ENCODE data around the gene CTBP2.
"Not testable (repeated sequence)": the region's sequence is repeated elsewhere in the genome, so short reads cannot be mapped to it uniquely, and the experiment has no call there.

The CTBP2 gene

DNA sequence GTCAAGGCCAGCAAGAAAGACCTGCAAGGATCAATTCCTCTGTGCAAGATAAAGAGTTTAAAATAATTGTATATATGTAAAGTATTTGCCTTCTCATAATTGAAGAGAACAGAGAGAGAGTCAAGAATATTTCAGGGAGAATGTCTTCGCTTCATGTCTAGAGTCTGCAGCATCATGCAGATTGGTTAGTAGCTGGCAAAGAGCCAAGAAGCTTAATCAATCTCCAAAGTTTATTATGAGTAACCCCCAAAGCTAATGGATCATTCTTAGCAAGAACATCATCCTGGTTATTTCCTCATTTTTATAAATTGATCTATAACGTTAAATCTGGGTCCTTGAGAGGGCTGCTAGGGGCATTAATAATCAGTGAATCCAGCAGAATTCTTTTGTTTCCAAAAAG, 38.9 kb upstream of the CTBP2 start:
- Histone ChIP-seq H3K4me1 (ENCODE audit: control insufficient read depth in 1 of 2, insufficient read depth in 2 of 2, low read length in 2 of 2) (no peaks in the 10 kb centered on the region), H3K9me3 (ENCODE audit: control insufficient read depth in 1 of 2, low read length in 2 of 2) (no peaks in the 10 kb centered on the region)

DNA sequence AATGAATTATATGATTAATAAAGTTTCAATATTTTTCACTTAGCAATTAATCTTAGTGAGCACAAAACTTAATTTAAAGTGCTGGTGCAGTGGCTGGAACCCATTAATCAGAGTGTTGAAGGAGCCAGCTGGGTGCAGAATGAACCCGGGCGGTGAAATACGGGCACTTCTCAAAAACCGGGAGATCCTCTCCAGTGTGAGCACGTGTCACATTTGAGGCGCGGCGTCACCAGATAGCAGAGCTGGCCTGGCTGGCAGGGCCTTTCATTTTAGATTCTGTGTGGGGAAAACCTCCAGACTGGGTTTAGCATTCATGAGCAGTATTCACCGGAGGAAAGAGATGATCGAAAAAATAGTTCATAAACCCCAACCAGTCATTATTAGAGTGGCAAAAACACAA, 34.5 kb upstream of the CTBP2 start:
- Histone ChIP-seq H3K36me3 (ENCODE audit: control insufficient read depth in 1 of 2, insufficient read depth in 2 of 2, low read length in 2 of 2) (no peaks in the 10 kb centered on the region), H3K27me3 (ENCODE audit: low read depth, low read length) (no peaks in the 10 kb centered on the region), H3K4me3 (ENCODE audit: low read depth in 1 of 2, low read length in 2 of 2) (no peak overlapping the region), H3K9me3 (ENCODE audit: control insufficient read depth in 1 of 2, low read length in 2 of 2) (no peaks in the 10 kb centered on the region), H3K27ac (ENCODE audit: low read length) (no peak overlapping the region), H3K4me1 (ENCODE audit: control insufficient read depth in 1 of 2, insufficient read depth in 2 of 2, low read length in 2 of 2) (no peaks in the 10 kb centered on the region)

More for the DNA sequence above, 38.9 kb upstream of the CTBP2 start:
- H3K4me3 ChIP-seq (ENCODE audit: low read depth in 1 of 2, low read length in 2 of 2): no peak overlapping the region
- no peaks in the 10 kb centered on the region for H3K27me3 ChIP-seq (ENCODE audit: low read depth, low read length)
- no peak overlapping the region for H3K27ac ChIP-seq (ENCODE audit: low read length)
- H3K36me3 ChIP-seq (ENCODE audit: control insufficient read depth in 1 of 2, insufficient read depth in 2 of 2, low read length in 2 of 2): no peaks in the 10 kb centered on the region

DNA sequence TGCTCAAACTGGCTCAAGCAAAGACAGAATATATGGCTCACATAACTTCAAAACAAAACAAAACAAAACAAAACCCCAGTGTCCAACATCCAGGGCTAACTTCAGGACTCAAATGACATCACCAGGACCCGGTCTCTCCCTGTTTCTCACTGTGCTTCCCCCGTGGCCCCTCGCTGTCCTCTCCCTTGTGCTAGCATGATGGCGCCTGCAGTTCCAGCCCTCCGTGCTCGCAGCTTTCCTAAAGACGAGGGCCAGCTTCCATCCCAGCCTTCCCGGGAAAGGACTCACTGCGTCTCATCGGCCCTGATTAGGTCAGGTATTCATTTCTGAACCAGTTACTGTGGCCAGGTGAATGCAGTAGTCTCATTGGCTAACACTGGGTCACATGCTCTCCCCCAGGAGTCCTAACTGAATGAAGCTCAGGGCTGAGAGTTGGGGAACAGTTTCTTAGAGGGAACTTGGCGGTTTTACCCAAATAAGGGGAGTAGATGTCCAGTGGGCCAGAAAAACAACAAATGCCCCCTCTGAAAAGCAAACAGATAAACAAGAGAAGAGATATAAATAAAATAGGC, 33.0 kb upstream of the CTBP2 start:
- Histone ChIP-seq H3K4me3 (ENCODE audit: low read depth in 1 of 2, low read length in 2 of 2) (no peak overlapping the region), H3K27ac (ENCODE audit: low read length) (no peak overlapping the region), H3K27me3 (ENCODE audit: low read depth, low read length) (no peaks in the 10 kb centered on the region), H3K9me3 (ENCODE audit: control insufficient read depth in 1 of 2, low read length in 2 of 2) (no peaks in the 10 kb centered on the region), H3K36me3 (ENCODE audit: control insufficient read depth in 1 of 2, insufficient read depth in 2 of 2, low read length in 2 of 2) (no peaks in the 10 kb centered on the region), H3K4me1 (ENCODE audit: control insufficient read depth in 1 of 2, insufficient read depth in 2 of 2, low read length in 2 of 2) (no peaks in the 10 kb centered on the region)

DNA sequence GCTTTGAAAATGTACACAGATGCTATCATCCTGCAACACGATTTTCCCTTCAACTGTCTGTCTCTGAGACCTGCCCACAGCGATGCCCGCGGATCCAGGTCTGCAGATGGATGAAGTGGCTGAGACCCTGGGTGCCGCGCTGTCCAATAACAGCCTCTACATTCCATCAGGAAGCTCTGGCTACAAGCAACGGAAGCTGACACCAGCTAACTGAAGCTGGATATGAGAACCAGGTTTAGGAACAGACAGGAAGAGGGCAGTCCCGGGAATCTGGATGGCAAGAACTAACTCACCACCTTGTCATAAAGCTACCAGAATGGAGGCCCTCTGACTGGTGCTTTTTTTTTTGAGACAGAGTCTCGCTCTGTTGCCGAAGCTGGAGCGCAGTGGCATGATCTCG, 32.3 kb upstream of the CTBP2 start:
- no peaks in the 10 kb centered on the region for H3K9me3 ChIP-seq (ENCODE audit: control insufficient read depth in 1 of 2, low read length in 2 of 2)
- no peaks in the 10 kb centered on the region for H3K4me1 ChIP-seq (ENCODE audit: control insufficient read depth in 1 of 2, insufficient read depth in 2 of 2, low read length in 2 of 2)
- no peak overlapping the region for H3K27ac ChIP-seq (ENCODE audit: low read length)
- no peak overlapping the region for H3K4me3 ChIP-seq (ENCODE audit: low read depth in 1 of 2, low read length in 2 of 2)
- H3K27me3 ChIP-seq (ENCODE audit: low read depth, low read length): no peaks in the 10 kb centered on the region
- no peaks in the 10 kb centered on the region for H3K36me3 ChIP-seq (ENCODE audit: control insufficient read depth in 1 of 2, insufficient read depth in 2 of 2, low read length in 2 of 2)

DNA sequence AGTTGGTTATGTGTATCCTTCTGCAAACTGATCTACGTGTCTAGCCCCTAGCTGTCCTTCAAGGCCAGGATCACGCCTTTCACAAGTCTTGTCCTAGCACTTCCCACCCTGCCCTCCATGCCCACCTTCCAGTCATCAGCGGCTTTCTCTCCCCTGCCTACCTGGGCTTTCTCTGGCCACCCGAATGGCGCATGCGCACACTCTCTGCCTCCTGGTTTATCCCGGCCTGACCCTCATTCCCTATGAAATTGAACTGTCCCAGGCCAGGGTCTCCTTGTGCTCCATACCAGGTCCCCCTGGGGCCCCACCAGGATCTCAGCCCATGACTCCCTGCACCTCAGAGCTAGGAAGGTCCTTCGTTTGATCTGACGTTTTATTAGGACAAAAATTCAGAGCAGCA, 31.6 kb upstream of the CTBP2 start:
- Histone ChIP-seq H3K27ac (ENCODE audit: low read length) (no peak overlapping the region), H3K36me3 (ENCODE audit: control insufficient read depth in 1 of 2, insufficient read depth in 2 of 2, low read length in 2 of 2) (no peaks in the 10 kb centered on the region), H3K4me3 (ENCODE audit: low read depth in 1 of 2, low read length in 2 of 2) (no peak overlapping the region), H3K4me1 (ENCODE audit: control insufficient read depth in 1 of 2, insufficient read depth in 2 of 2, low read length in 2 of 2) (no peaks in the 10 kb centered on the region), H3K9me3 (ENCODE audit: control insufficient read depth in 1 of 2, low read length in 2 of 2) (no peaks in the 10 kb centered on the region), H3K27me3 (ENCODE audit: low read depth, low read length) (no peaks in the 10 kb centered on the region)

DNA sequence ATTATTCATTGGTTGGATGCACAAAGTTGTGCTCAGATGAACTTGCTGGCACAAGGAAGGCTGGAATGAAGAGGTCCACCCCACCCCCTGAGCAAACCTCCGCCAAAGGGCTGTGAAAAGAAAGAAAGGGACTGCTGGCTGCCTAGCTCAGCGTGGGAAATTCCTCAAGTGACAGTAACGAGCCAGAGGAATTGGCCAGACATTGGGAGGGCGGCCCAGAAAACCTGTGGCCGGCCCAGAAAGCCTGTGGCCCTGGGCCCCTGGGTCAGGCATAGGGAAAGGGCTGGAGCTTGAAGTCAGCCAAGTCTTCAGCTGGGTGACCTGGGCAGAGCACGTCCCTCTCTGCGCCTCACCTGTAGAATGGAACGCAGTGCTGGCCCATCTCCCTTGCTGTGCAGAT, 30.6 kb upstream of the CTBP2 start:
- Histone ChIP-seq H3K4me1 (ENCODE audit: control insufficient read depth in 1 of 2, insufficient read depth in 2 of 2, low read length in 2 of 2) (no peaks in the 10 kb centered on the region), H3K36me3 (ENCODE audit: control insufficient read depth in 1 of 2, insufficient read depth in 2 of 2, low read length in 2 of 2) (no peaks in the 10 kb centered on the region), H3K27me3 (ENCODE audit: low read depth, low read length) (no peaks in the 10 kb centered on the region), H3K27ac (ENCODE audit: low read length) (no peak overlapping the region), H3K4me3 (ENCODE audit: low read depth in 1 of 2, low read length in 2 of 2) (no peak overlapping the region), H3K9me3 (ENCODE audit: control insufficient read depth in 1 of 2, low read length in 2 of 2) (no peaks in the 10 kb centered on the region)

DNA sequence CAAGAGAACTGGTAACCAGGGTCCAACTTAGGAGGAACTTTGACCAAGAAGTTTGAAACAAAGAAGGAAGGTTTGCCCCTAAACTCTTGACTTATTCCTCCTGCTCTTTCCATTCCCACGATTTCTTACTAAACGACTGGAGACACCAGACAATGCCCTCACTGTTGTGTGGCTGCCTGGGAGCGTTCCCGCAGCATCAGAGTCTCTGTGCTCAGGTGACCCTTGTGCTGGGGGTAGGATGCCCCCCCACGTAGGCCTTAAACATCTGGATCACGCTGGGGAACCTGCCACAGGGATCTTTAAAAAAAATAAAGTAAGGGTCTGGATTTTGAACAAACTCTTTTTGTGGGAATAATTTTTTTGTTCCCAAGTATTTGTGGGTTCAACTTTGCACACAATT, 30.1 kb upstream of the CTBP2 start:
- no peaks in the 10 kb centered on the region for H3K4me1 ChIP-seq (ENCODE audit: control insufficient read depth in 1 of 2, insufficient read depth in 2 of 2, low read length in 2 of 2)
- H3K27ac ChIP-seq (ENCODE audit: low read length): no peak overlapping the region
- no peaks in the 10 kb centered on the region for H3K9me3 ChIP-seq (ENCODE audit: control insufficient read depth in 1 of 2, low read length in 2 of 2)
- H3K36me3 ChIP-seq (ENCODE audit: control insufficient read depth in 1 of 2, insufficient read depth in 2 of 2, low read length in 2 of 2): no peaks in the 10 kb centered on the region
- H3K27me3 ChIP-seq (ENCODE audit: low read depth, low read length): no peaks in the 10 kb centered on the region
- H3K4me3 ChIP-seq (ENCODE audit: low read depth in 1 of 2, low read length in 2 of 2): no peak overlapping the region

DNA sequence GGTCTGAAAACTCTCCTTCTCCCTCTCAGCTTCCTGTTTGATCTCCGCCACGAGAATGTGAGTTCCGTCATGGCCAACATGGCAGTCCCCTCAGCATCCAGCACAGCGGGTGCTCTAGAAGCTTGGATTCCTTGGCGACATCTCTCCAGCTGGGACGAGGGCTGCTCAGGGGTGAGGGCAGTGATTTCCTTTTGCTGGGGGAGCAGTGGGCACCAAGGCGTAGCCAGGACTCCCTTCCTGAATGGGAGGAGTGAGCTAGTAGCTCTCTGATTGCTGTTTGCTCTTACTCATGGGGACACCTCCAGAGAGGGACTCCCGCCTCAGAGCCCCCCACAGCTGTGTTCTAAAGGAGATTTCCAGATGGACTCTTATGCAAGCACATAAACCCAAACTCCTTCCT, 28.8 kb upstream of the CTBP2 start:
- Histone ChIP-seq H3K4me1 (ENCODE audit: control insufficient read depth in 1 of 2, insufficient read depth in 2 of 2, low read length in 2 of 2) (no peaks in the 10 kb centered on the region), H3K9me3 (ENCODE audit: control insufficient read depth in 1 of 2, low read length in 2 of 2) (no peaks in the 10 kb centered on the region), H3K27ac (ENCODE audit: low read length) (no peak overlapping the region), H3K4me3 (ENCODE audit: low read depth in 1 of 2, low read length in 2 of 2) (no peak overlapping the region), H3K36me3 (ENCODE audit: control insufficient read depth in 1 of 2, insufficient read depth in 2 of 2, low read length in 2 of 2) (no peaks in the 10 kb centered on the region), H3K27me3 (ENCODE audit: low read depth, low read length) (no peaks in the 10 kb centered on the region)

DNA sequence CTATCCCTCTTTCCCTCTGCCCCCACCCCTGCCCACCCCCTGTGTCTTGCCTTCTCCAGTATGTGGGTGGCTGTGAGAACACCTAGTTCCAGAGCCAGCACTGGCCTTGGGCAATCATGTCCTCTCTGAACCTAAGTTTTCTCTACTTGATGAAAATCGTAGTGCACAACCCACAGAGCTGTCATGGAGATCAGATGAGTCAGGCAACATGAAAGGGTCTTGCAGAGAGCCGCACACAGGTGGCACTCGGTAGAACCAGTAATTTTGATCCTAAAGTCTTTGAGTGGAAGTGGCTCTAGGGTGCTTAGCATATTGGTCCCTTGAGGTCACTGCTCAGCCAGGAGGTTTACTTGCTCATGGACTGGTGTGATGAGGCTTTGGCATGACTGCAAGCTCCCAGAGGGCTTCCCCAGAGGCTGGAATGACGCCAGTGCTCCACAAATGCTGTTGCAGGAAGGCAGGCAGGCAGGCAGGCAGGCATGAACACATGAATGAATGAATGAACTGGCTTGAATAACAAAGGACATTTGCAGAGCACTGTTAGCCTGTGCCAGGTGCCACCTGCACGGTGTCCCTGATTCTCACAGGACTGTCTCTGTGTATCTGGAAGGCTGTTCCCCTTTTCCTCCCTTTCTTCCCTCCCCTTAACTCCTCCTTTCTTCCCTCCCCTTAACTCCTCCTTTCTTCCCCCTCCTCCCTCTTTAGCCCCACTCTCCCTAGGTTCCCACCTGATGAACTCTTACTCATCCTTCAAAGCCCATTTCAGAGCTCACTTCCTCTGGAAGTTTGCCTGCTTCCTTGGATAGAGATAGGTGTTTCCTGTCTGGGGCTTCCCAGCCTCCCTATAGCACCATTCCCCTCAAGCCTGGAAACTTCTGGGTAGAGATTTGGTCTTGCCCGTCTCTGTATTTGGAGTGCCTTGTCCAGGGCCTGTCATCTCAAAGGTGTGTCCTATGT, 27.2 kb upstream of the CTBP2 start:
- H3K27me3 ChIP-seq (ENCODE audit: low read depth, low read length): no peaks in the 10 kb centered on the region
- H3K4me3 ChIP-seq (ENCODE audit: low read depth in 1 of 2, low read length in 2 of 2): no peak overlapping the region
- H3K9me3 ChIP-seq (ENCODE audit: control insufficient read depth in 1 of 2, low read length in 2 of 2): no peaks in the 10 kb centered on the region
- no peak overlapping the region for H3K27ac ChIP-seq (ENCODE audit: low read length)
- no peaks in the 10 kb centered on the region for H3K4me1 ChIP-seq (ENCODE audit: control insufficient read depth in 1 of 2, insufficient read depth in 2 of 2, low read length in 2 of 2)
- no peaks in the 10 kb centered on the region for H3K36me3 ChIP-seq (ENCODE audit: control insufficient read depth in 1 of 2, insufficient read depth in 2 of 2, low read length in 2 of 2)

DNA sequence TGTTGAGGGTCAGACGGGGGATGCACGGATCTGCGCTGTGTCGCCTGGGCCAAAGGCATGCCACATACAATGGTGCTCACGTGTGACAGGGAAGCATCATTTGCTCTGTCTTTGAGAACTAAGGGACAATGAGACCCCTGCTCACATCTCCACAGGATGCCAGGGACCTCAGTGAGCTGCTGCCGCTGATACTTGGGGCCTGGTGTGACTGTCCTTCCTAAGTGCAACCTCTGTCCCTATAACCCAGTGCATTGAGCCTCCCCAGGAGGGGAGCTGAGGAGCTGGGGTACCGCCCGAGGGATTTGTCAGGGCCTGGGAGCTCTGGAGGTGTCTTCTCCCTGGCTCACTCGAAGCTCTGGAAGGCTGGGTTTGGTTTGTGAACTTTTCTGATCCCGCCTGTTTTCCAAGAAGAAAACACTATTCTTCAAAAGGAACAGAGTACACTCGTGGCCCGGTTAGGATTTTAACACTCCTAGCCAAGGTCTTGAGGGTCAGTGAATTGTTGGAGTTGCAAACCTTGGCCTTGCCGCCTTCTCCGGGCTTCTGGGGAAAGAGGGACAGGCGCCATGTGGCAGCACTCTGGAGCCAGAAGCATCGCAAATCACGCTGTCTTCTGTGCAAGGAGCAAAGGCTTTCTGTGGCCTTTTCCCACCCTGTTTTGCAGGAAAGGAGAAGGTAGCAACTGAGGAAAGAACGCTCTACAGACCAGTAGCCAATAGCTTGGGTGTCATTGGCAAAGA, 26.2 kb upstream of the CTBP2 start:
- no peaks in the 10 kb centered on the region for H3K4me1 ChIP-seq (ENCODE audit: control insufficient read depth in 1 of 2, insufficient read depth in 2 of 2, low read length in 2 of 2)
- no peak overlapping the region for H3K4me3 ChIP-seq (ENCODE audit: low read depth in 1 of 2, low read length in 2 of 2)
- H3K36me3 ChIP-seq (ENCODE audit: control insufficient read depth in 1 of 2, insufficient read depth in 2 of 2, low read length in 2 of 2): no peaks in the 10 kb centered on the region
- H3K9me3 ChIP-seq (ENCODE audit: control insufficient read depth in 1 of 2, low read length in 2 of 2): no peaks in the 10 kb centered on the region
- H3K27ac ChIP-seq (ENCODE audit: low read length): no peak overlapping the region
- H3K27me3 ChIP-seq (ENCODE audit: low read depth, low read length): no peaks in the 10 kb centered on the region

DNA sequence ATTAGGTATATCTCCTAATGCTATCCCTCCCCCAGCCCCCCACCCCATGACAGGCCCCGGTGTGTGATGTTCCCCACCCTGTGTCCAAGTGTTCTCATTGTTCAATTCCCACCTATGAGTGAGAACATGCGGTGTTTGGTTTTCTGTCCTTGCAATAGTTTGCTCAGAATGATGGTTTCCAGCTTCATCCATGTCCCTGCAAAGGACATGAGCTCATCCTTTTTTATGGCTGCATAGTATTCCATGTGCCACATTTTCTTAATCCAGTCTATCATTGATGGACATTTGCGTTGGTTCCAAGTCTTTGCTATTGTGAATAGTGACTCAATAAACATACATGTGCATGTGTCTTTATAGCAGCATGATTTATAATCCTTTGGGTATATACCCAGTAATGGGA, 18.7 kb upstream of the CTBP2 start:
- H3K36me3 ChIP-seq (ENCODE audit: control insufficient read depth in 1 of 2, insufficient read depth in 2 of 2, low read length in 2 of 2); H3K9me3 ChIP-seq (ENCODE audit: control insufficient read depth in 1 of 2, low read length in 2 of 2); H3K4me1 ChIP-seq (ENCODE audit: control insufficient read depth in 1 of 2, insufficient read depth in 2 of 2, low read length in 2 of 2); H3K27ac ChIP-seq (ENCODE audit: low read length); H3K27me3 ChIP-seq (ENCODE audit: low read depth, low read length); H3K4me3 ChIP-seq (ENCODE audit: low read depth in 1 of 2, low read length in 2 of 2): not testable (repeated sequence)

Measured in muscle layer of duodenum (tissue), 2 donors.